Right hindlimb (tissue), 1 donor: ENCODE data around the gene ASIP.
A peak's percentile ranks its signal among the peaks of the same experiment; 100 is the strongest.

Experiments used
- DNase-seq: peaks from one replicate; pipeline ENCODE4 v3.0.0-alpha.2; 2018

ASIP gene

GRCh38 chr20:34312544-34313217 lies 71.5 kb downstream of the ASIP start:
- peak; percentile 88 for DNase-seq

- no peak for DNase-seq
Observed at GRCh38 chr20:34315236-34315635, 74.0 kb downstream of the ASIP start.

DNA sequence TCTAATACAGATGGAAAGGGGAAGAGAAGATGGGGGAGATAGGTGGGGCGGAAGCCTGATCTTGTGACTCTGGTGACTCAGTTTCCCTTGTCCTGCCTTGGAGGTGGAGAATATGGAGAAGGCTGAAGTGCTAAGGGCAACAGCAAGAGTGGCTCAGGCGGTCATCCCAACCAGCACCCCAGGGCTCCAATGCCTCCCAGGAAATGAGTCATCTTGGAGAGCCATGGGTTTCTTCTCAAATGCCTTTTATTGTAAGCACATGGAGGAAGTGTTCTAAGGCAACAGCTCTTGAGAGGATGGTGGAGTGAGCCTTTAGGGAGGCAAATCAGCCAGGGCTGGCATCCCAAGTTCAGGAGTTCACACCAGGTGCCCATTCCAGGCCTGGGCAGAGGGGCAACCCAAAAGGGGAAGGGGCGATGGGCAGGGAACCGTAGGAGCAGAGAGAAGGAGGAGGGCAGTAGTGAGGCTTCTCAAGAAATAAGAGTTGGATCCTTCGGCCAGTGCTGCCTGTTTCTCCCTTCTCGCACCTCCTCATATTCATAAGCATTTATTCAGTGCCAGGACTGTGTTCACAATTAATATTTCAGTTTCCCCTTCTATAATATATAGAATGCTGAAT lies 75.1 kb downstream of the ASIP start:
- no peak for DNase-seq
